Upper lobe of right lung (tissue), 1 donor: Measurements from ENCODE around the gene P3H2. TPM values are rescaled to one million over a fixed set of nuclear protein-coding genes. Genes with fewer than 3 reads are reported as not detected.

Experiments used
- ATAC-seq: fragments of 200-7000 bp; cut with Tn5 transposase; one replicate; pipeline ENCODE4 v1.9.1; 2020; ENCODE audit warnings: mild to moderate bottlenecking, moderate library complexity
- DNase-seq: peaks from one replicate; pipeline ENCODE4 v3.0.0-alpha.2; 2020
- H3K27ac ChIP-seq: fragments of 200-600 bp; one replicate; pipeline ENCODE4 v1.8.0; 2022
- H3K27me3 ChIP-seq: fragments of 200-600 bp; one replicate; pipeline ENCODE4 v1.8.0; 2022; ENCODE audit warnings: mild to moderate bottlenecking
- H3K36me3 ChIP-seq: fragments of 200-600 bp; one replicate; pipeline ENCODE4 v1.8.0; 2022
- H3K4me1 ChIP-seq: fragments of 200-600 bp; one replicate; pipeline ENCODE4 v1.8.0; 2022
- H3K4me3 ChIP-seq: fragments of 200-600 bp; one replicate; pipeline ENCODE4 v1.8.0; 2022; ENCODE audit warnings: mild to moderate bottlenecking
- H3K9me3 ChIP-seq: fragments of 200-600 bp; one replicate; pipeline ENCODE4 v1.8.0; 2022
- CTCF ChIP-seq: fragments of 200-600 bp; IDR thresholded peaks from one replicate; pipeline ENCODE4 v1.8.0; 2022; ENCODE audit warnings: antibody characterized with exemption
- intact Hi-C: fragments of 100-400 bp; cut with DNase I; formaldehyde crosslinking; loops from one replicate; pipeline ENCODE4 v1.11.0; 2022
- long read RNA-seq: library from polyadenylated mRNA; unstranded; transcript quantifications from one replicate; pipeline ENCODE4 v2.0.0, GENCODE V29; 2021
- total RNA-seq: library from RNA; stranded (reverse); fragmentation: NEBNext Ultra II Directional; extraction: Animal tissue kit (Norgen Biotek cat#: 25700); gene quantifications from one replicate; pipeline ENCODE4 v1.2.1, GENCODE V29; 2021
- donor health status: DM: no; HTN: yes; CAD: no; lungs with severe emphysema.

Gene P3H2, protein sequence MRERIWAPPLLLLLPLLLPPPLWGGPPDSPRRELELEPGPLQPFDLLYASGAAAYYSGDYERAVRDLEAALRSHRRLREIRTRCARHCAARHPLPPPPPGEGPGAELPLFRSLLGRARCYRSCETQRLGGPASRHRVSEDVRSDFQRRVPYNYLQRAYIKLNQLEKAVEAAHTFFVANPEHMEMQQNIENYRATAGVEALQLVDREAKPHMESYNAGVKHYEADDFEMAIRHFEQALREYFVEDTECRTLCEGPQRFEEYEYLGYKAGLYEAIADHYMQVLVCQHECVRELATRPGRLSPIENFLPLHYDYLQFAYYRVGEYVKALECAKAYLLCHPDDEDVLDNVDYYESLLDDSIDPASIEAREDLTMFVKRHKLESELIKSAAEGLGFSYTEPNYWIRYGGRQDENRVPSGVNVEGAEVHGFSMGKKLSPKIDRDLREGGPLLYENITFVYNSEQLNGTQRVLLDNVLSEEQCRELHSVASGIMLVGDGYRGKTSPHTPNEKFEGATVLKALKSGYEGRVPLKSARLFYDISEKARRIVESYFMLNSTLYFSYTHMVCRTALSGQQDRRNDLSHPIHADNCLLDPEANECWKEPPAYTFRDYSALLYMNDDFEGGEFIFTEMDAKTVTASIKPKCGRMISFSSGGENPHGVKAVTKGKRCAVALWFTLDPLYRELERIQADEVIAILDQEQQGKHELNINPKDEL
- total RNA-seq = 79.0 TPM
- long read RNA-seq, transcript P3H2-201 (15 exons, 3,509 nt) = major isoform, 221 of 249 reads
- long read RNA-seq, partial matches to known transcripts = 10 of 249 reads
- long read RNA-seq, other reads (novel, unspliced or antisense) = 18 of 249 reads

DNA sequence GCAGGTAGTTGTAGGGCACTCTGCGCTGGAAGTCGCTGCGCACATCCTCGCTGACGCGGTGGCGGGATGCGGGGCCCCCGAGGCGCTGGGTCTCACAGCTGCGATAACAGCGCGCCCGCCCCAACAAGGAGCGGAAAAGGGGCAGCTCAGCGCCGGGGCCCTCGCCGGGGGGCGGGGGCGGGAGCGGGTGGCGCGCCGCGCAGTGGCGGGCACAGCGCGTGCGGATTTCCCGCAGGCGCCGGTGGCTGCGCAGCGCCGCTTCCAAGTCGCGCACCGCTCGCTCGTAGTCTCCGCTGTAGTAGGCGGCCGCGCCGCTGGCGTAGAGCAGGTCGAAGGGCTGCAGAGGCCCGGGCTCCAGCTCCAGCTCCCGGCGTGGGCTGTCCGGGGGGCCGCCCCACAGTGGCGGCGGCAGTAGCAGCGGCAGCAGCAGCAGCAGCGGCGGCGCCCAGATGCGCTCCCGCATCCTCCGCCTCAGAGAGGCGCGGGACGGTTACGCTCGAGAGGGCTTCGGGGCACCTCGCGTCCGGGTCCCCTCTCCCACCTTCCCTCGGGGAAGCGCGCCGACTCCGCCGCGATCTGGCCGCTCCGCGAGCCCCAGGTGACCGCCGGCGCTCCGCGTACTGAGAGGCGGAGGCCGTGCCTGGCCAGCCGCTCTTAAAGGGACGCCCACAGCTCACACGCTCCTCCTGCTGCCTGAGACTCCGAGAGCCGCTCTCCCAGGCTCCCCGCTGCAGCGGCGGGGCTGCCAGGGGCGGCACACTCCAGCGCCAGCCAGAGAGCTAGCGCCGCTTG lies at the start of gene P3H2:
Gene P3H2, minus strand, starts transcription at position 629 of the 792 bp plus-strand sequence. Its CDS starts 166 bp downstream, at position 463.
- DNase-seq = peak; percentile 92
- intact Hi-C loops = no loop called here
- H3K9me3 ChIP-seq = no peaks in the 10 kb centered on the region
- no peaks in the 10 kb centered on the region for H3K36me3 ChIP-seq
- peak within 1 kb of the TSS; percentile 66 for H3K27ac ChIP-seq
- no peaks in the 10 kb centered on the region for H3K27me3 ChIP-seq
- TF ChIP-seq CTCF = peak; percentile 44
- ATAC-seq = peak; percentile 96
- peaks cover 8% of the 10 kb centered on the region for H3K4me1 ChIP-seq
- H3K4me3 ChIP-seq = peak within 1 kb of the TSS; percentile 56

DNA sequence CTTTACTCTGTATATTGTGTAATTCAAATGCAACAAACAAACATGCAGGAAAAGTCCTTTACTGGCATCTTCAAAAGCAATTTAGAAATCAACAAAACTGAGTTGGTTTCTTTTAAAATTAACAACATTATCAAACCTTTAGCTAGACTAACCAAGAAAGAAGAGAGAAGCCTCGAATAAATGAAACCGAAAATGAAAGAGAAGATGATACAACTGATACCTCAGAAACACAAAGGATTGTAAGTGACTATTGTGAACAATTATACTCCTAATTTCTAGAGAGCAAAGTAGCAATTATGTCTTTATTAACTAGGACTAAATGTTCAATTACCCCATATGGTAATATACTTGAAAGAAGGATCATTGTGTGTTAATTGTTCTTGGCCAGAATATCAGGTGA lies 49.2 kb upstream of the P3H2 start:
- Histone ChIP-seq H3K27me3 (no peaks in the 10 kb centered on the region), H3K27ac (no peak overlapping the region), H3K9me3 (no peaks in the 10 kb centered on the region), H3K4me1 (no peaks in the 10 kb centered on the region), H3K36me3 (no peaks in the 10 kb centered on the region), H3K4me3 (peak overlapping the region; percentile 0)
- DNase-seq = no peak
- TF ChIP-seq CTCF = no peak
- no peak for ATAC-seq
- intact Hi-C loops = no loop called here

- Histone ChIP-seq H3K27me3 (no peaks in the 10 kb centered on the region), H3K4me1 (no peaks in the 10 kb centered on the region), H3K27ac (no peak overlapping the region), H3K9me3 (no peaks in the 10 kb centered on the region), H3K36me3 (no peaks in the 10 kb centered on the region), H3K4me3 (no peak overlapping the region)
- no peak for DNase-seq
- no peak for ATAC-seq
- TF ChIP-seq CTCF = no peak
- intact Hi-C loops = no loop called here
These were observed 48.5 kb upstream of the P3H2 start for GRCh38 chr3:190169243-190169642.

- DNase-seq (no peak), ATAC-seq (no peak)
- H3K27me3 ChIP-seq = no peaks in the 10 kb centered on the region
- H3K27ac ChIP-seq = no peak overlapping the region
- no peaks in the 10 kb centered on the region for H3K4me1 ChIP-seq
- no peaks in the 10 kb centered on the region for H3K9me3 ChIP-seq
- intact Hi-C loops = no loop called here
- H3K4me3 ChIP-seq = no peak overlapping the region
- no peak for TF ChIP-seq CTCF
- no peaks in the 10 kb centered on the region for H3K36me3 ChIP-seq
These were observed 47.4 kb upstream of the P3H2 start for GRCh38 chr3:190167936-190168680.

- Histone ChIP-seq H3K9me3 (no peaks in the 10 kb centered on the region), H3K27ac (no peak overlapping the region), H3K4me1 (no peaks in the 10 kb centered on the region), H3K36me3 (no peaks in the 10 kb centered on the region), H3K4me3 (no peak overlapping the region), H3K27me3 (no peaks in the 10 kb centered on the region)
- ATAC-seq (no peak), DNase-seq (no peak)
- TF ChIP-seq CTCF = no peak
- intact Hi-C loops = no loop called here
These were observed 46.3 kb upstream of the P3H2 start for GRCh38 chr3:190166948-190167347.
